Endodermal cell (in vitro differentiated cells): ENCODE measurements around the gene ADISSP. TPM values are rescaled to one million over a fixed set of nuclear protein-coding genes. Genes with fewer than 3 reads are reported as not detected.

ENCODE experiments used
- DNase-seq: peaks from one replicate; pipeline ENCODE4 v3.0.0-alpha.2; 2017
- H3K27ac ChIP-seq: 2 replicates; pipeline ENCODE4 v1.5.1; 2013; ENCODE audit warnings: mild to moderate bottlenecking, low read depth, low read length, moderate library complexity
- H3K27me3 ChIP-seq: 2 replicates; pipeline ENCODE4 v1.6.1; 2013; ENCODE audit warnings: mild to moderate bottlenecking, low read length, moderate library complexity; ENCODE audit not compliant: insufficient read depth, control insufficient read depth, poor library complexity, severe bottlenecking
- H3K36me3 ChIP-seq: 2 replicates; pipeline ENCODE4 v1.7.0; 2013; ENCODE audit warnings: mild to moderate bottlenecking, low read length, moderate library complexity; ENCODE audit not compliant: control insufficient read depth, insufficient read depth
- H3K4me1 ChIP-seq: one replicate; pipeline ENCODE4 v1.7.0; 2013; ENCODE audit warnings: low read length; ENCODE audit not compliant: control insufficient read depth, insufficient read depth
- H3K4me3 ChIP-seq: 2 replicates; pipeline ENCODE4 v1.5.1; 2013; ENCODE audit warnings: mild to moderate bottlenecking, low read length, moderate library complexity
- H3K9ac ChIP-seq: 2 replicates; pipeline ENCODE4 v1.6.1; 2013; ENCODE audit warnings: mild to moderate bottlenecking, low read length, moderate library complexity; ENCODE audit not compliant: poor library complexity, severe bottlenecking; ENCODE audit errors: extremely low read depth
- H3K9me3 ChIP-seq: 2 replicates; pipeline ENCODE4 v1.6.1; 2013; ENCODE audit warnings: mild to moderate bottlenecking, low read length, moderate library complexity; ENCODE audit not compliant: control insufficient read depth
- H3K27ac Mint-ChIP-seq: 2 replicates; pipeline ENCODE4 v1.8.0; 2020; ENCODE audit warnings: mixed read lengths
- H3K27me3 Mint-ChIP-seq: 2 replicates; pipeline ENCODE4 v1.8.0; 2021; ENCODE audit warnings: mild to moderate bottlenecking, mixed read lengths; ENCODE audit not compliant: insufficient read depth
- H3K36me3 Mint-ChIP-seq: 2 replicates; pipeline ENCODE4 v1.8.0; 2020; ENCODE audit warnings: low read depth, mixed read lengths
- H3K4me1 Mint-ChIP-seq: 2 replicates; pipeline ENCODE4 v1.8.0; 2020; ENCODE audit warnings: mixed read lengths
- H3K4me3 Mint-ChIP-seq: 2 replicates; pipeline ENCODE4 v1.8.0; 2020; ENCODE audit warnings: mild to moderate bottlenecking, moderate library complexity, mixed read lengths
- H3K9me3 Mint-ChIP-seq: 2 replicates; pipeline ENCODE4 v1.8.0; 2020; ENCODE audit warnings: mild to moderate bottlenecking, mixed read lengths
- WGBS, 2 experiments: methylation state at CpG; one replicate each; pipeline versions ENCODE4 v1.1.5 to v1.1.7; 2013; ENCODE audit warnings: missing lambda C conversion rate in 2 of 2, mixed read lengths in 1 of 2; ENCODE audit not compliant: insufficient coverage in 1 of 2, insufficient read length in 1 of 2; 5-methylcytosine and 5-hydroxymethylcytosine counted together
- total RNA-seq, 2 donors: library from RNA; stranded (reverse); fragmentation: NEBNext Ultra II Directional in 1 of 2; extraction: Animal tissue kit (Norgen Biotek cat#: 25700) in 1 of 2; gene quantifications; 2 replicates in 1 of 2; 3 replicates in 1 of 2; pipeline ENCODE4 v1.2.1, GENCODE V29; 2021
- TF ChIP-seq, protein P1 (sequence below): fragments of 200-600 bp; sonication (generic); conservative IDR thresholded peaks from 2 replicates; pipeline ENCODE4 v1.5.0; 2021; ENCODE audit warnings: antibody characterized with exemption, mild to moderate bottlenecking

ADISSP gene
- total RNA-seq, 2 donors from 2014 or later = 38.8 to 43.3 TPM

DNA sequence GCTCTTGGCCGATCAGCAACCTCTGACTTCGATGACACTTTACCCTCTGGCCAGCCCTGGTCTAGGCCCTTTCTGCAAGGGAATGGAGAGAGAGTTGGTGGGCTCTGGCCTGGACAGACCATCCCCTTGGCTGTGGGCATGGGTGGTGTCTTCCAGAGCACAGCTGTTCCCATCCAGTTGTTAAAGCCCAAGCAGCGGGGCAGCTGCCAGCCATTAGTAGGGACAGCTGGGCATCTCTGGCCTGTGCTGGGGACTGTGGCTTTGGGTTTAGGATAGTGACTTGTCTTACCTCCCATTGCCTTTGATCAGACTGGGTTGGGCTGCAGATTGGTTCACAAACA lies 31.3 kb upstream of the ADISSP start:
- peak overlapping the region; percentile 94 for H3K27ac ChIP-seq
- H3K4me3 ChIP-seq = no peak overlapping the region
- H3K27me3 Mint-ChIP-seq = peaks cover 2% of the 10 kb centered on the region
- WGBS, 2 experiments = 92 to 96% methylated on average over 2 to 3 of the region's 3 CpGs
- H3K27me3 ChIP-seq = no peaks in the 10 kb centered on the region
- no peaks in the 10 kb centered on the region for H3K9me3 Mint-ChIP-seq
- DNase-seq = no peak
- H3K36me3 Mint-ChIP-seq = peaks cover 24% of the 10 kb centered on the region
- no peaks in the 10 kb centered on the region for H3K9me3 ChIP-seq
- peaks cover 20% of the 10 kb centered on the region for H3K4me1 Mint-ChIP-seq
- TF ChIP-seq, protein P1, sequence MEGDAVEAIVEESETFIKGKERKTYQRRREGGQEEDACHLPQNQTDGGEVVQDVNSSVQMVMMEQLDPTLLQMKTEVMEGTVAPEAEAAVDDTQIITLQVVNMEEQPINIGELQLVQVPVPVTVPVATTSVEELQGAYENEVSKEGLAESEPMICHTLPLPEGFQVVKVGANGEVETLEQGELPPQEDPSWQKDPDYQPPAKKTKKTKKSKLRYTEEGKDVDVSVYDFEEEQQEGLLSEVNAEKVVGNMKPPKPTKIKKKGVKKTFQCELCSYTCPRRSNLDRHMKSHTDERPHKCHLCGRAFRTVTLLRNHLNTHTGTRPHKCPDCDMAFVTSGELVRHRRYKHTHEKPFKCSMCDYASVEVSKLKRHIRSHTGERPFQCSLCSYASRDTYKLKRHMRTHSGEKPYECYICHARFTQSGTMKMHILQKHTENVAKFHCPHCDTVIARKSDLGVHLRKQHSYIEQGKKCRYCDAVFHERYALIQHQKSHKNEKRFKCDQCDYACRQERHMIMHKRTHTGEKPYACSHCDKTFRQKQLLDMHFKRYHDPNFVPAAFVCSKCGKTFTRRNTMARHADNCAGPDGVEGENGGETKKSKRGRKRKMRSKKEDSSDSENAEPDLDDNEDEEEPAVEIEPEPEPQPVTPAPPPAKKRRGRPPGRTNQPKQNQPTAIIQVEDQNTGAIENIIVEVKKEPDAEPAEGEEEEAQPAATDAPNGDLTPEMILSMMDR = no peak
- H3K36me3 ChIP-seq = peaks cover 27% of the 10 kb centered on the region
- peaks cover 12% of the 10 kb centered on the region for H3K4me1 ChIP-seq
- no peak overlapping the region for H3K9ac ChIP-seq
- H3K27ac Mint-ChIP-seq = no peak overlapping the region
- no peak overlapping the region for H3K4me3 Mint-ChIP-seq

DNA sequence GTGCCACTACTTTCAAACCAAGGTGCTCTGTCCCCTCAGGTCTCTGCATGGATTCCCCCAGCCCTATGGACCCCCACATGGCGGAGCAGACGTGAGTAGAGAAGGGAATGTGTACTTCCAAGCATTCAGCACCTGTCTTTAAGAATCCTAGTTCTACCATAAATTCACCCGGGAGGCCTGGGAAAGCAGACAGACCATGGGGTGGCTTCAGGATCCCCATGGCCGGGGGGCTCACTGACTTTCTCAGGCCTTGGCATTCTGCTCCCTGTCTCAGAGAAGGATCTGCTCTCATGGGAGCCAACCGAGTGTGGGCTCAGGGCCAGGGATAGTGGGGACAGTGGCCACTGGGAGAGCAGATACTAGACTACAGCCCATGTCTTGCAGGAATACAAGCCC lies 30.8 kb upstream of the ADISSP start:
- peaks cover 27% of the 10 kb centered on the region for H3K36me3 ChIP-seq
- TF ChIP-seq, protein P1 = no peak
- DNase-seq = no peak
- no peak overlapping the region for H3K9ac ChIP-seq
- no peaks in the 10 kb centered on the region for H3K9me3 ChIP-seq
- Mint-ChIP-seq H3K4me1 (peaks cover 20% of the 10 kb centered on the region), H3K27me3 (peaks cover 2% of the 10 kb centered on the region), H3K9me3 (no peaks in the 10 kb centered on the region), H3K27ac (no peak overlapping the region), H3K36me3 (peaks cover 19% of the 10 kb centered on the region), H3K4me3 (no peak overlapping the region)
- H3K27ac ChIP-seq = no peak overlapping the region
- peaks cover 12% of the 10 kb centered on the region for H3K4me1 ChIP-seq
- H3K4me3 ChIP-seq = no peak overlapping the region
- WGBS, 2 experiments = 89 to 97% methylated on average over 4 to 5 of the region's 5 CpGs
- no peaks in the 10 kb centered on the region for H3K27me3 ChIP-seq

DNA sequence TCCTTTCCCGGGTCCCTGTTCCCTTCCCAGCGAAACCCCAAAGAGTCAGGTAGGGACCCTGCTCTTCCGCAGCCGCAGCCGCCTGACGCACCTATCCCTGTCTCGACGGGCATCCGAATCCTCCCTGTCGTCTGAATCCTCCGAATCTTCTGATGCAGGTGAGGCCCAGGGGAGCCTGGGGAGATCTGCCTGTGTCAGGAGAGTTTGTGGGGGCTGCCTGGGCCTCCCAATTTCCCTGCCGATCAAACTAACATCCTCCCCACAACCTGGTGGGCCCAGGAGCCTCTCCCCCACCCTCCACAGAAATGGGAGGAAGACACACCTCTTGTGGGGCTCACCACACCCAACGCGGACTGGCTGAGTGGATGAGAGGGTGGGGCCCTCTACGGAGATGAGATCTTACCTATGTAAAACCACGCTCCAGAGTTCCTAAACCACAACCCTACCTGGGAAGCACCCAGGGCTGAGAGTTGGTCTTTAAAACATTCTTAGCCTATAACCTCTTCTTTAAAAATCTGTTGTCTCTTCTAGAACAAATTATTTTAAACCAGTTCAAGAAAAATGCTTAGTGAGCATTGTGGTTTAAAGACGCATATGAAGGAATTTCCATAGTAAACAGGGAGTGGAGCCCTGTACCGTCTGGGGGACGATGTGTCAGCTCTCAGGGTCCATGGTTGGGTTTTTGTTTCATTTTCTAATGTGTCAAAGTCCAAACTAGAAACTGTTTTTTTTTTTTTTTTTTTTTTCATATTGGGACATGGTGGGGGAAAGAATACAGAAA lies 30.2 kb upstream of the ADISSP start:
- Histone ChIP-seq H3K36me3 (peaks cover 25% of the 10 kb centered on the region), H3K4me1 (peaks cover 12% of the 10 kb centered on the region), H3K27ac (no peak overlapping the region), H3K9ac (no peak overlapping the region), H3K9me3 (no peaks in the 10 kb centered on the region), H3K27me3 (no peaks in the 10 kb centered on the region), H3K4me3 (peak overlapping the region; percentile 79)
- DNase-seq = no peak
- Mint-ChIP-seq H3K4me3 (peak overlapping the region; percentile 80), H3K27ac (peak overlapping the region; percentile 53), H3K4me1 (peaks cover 20% of the 10 kb centered on the region), H3K36me3 (peaks cover 13% of the 10 kb centered on the region), H3K9me3 (no peaks in the 10 kb centered on the region), H3K27me3 (peaks cover 2% of the 10 kb centered on the region)
- WGBS, 2 experiments = 89 to 90% methylated on average over 10 to 19 of the region's 19 CpGs
- TF ChIP-seq, protein P1 = no peak
